ENCODE measurements around the gene CLDN25. TPM values are rescaled to one million over a fixed set of nuclear protein-coding genes. Genes with fewer than 3 reads are reported as not detected.

Gene CLDN25
- total and polyA plus RNA-seq, 2 experiments from 2014 or later, result not detected

- H4K20me1 ChIP-seq (replicated peaks; ENCODE audit: insufficient read depth), result no peaks in the 10 kb centered on the region; the same call in 1 of the 2 replicates
- H3K79me2 ChIP-seq (replicated peaks; ENCODE audit: insufficient read depth), result no peaks in the 10 kb centered on the region
- Mint-ChIP-seq H3K4me1 (no peaks in the 10 kb centered on the region), H3K27me3 (ENCODE audit: insufficient read depth, low read depth, poor library complexity) (no peaks in the 10 kb centered on the region), H3K36me3 (ENCODE audit: low read depth) (peaks cover 92% of the 10 kb centered on the region), H3K4me3 (no peak overlapping the region), H3K27ac (no peak overlapping the region), H3K9me3 (no peaks in the 10 kb centered on the region)
- no peak overlapping the region for H3K4me3 ChIP-seq
- no peak overlapping the region for H2AFZ ChIP-seq
- no peaks in the 10 kb centered on the region for H3K4me1 ChIP-seq (ENCODE audit: insufficient read depth)
- H3F3A ChIP-seq (replicated peaks; ENCODE audit: low read depth), result peaks cover 16% of the 10 kb centered on the region
- peaks cover 85% of the 10 kb centered on the region for H3K36me3 ChIP-seq (ENCODE audit: insufficient read depth)
- ATAC-seq (no peak), DNase-seq (ENCODE audit: low spot score) (no peak)
- H3K27ac ChIP-seq (ENCODE audit: low read depth), result no peak overlapping the region
- no peak overlapping the region for H3K4me2 ChIP-seq
- TF ChIP-seq STAT1 (IDR thresholded peaks at IDR 0.05; ENCODE audit: unreplicated experiment), result no peak
- TF ChIP-seq EZH2phosphoT487 (IDR thresholded peaks at IDR 0.05; ENCODE audit: unreplicated experiment), result peak; percentile 7
- no peaks in the 10 kb centered on the region for H3K9me2 ChIP-seq (ENCODE audit: insufficient read depth)
- no peaks in the 10 kb centered on the region for H3K27me3 ChIP-seq (ENCODE audit: insufficient read depth)
Measured at GRCh38 chr11:113802621-113803020, 23.0 kb downstream of the CLDN25 start.

GRCh38 chr11:113805640-113806039 is 26.0 kb downstream of the CLDN25 start:
- no peak overlapping the region for H2AFZ ChIP-seq
- DNase-seq (ENCODE audit: low spot score), result no peak
- peaks cover 8% of the 10 kb centered on the region for H3F3A ChIP-seq (replicated peaks; ENCODE audit: low read depth)
- peaks cover 81% of the 10 kb centered on the region for H3K36me3 ChIP-seq (ENCODE audit: insufficient read depth)
- H4K20me1 ChIP-seq (replicated peaks; ENCODE audit: insufficient read depth), result peaks cover 7% of the 10 kb centered on the region; the same call in 1 of the 2 replicates
- H3K4me1 Mint-ChIP-seq, result no peaks in the 10 kb centered on the region
- no peaks in the 10 kb centered on the region for H3K79me2 ChIP-seq (replicated peaks; ENCODE audit: insufficient read depth)
- H3K9me2 ChIP-seq (ENCODE audit: insufficient read depth), result no peaks in the 10 kb centered on the region
- no peak overlapping the region for H3K27ac ChIP-seq (ENCODE audit: low read depth)
- no peak overlapping the region for H3K4me3 ChIP-seq
- no peak overlapping the region for H3K4me3 Mint-ChIP-seq
- peaks cover 89% of the 10 kb centered on the region for H3K36me3 Mint-ChIP-seq (ENCODE audit: low read depth)
- no peak overlapping the region for H3K27ac Mint-ChIP-seq
- H3K4me2 ChIP-seq, result no peak overlapping the region
- ATAC-seq, result no peak
- H3K4me1 ChIP-seq (ENCODE audit: insufficient read depth), result no peaks in the 10 kb centered on the region
- H3K27me3 ChIP-seq (ENCODE audit: insufficient read depth), result no peaks in the 10 kb centered on the region
- H3K9me3 Mint-ChIP-seq, result no peaks in the 10 kb centered on the region
- peaks cover 2% of the 10 kb centered on the region for H3K27me3 Mint-ChIP-seq (ENCODE audit: insufficient read depth, low read depth, poor library complexity)
- TF ChIP-seq CREB1 (CRISPR knock-in tag; IDR thresholded peaks at IDR 0.05; ENCODE audit: low read depth), result no peak
- no peak for TF ChIP-seq NANOG (IDR thresholded peaks at IDR 0.05; ENCODE audit: borderline replicate concordance)
- no peak for TF ChIP-seq JUNB (IDR thresholded peaks at IDR 0.05; ENCODE audit: unreplicated experiment)
- no peak for TF ChIP-seq STAT1 (IDR thresholded peaks at IDR 0.05; ENCODE audit: unreplicated experiment)
- TF ChIP-seq, protein P1, sequence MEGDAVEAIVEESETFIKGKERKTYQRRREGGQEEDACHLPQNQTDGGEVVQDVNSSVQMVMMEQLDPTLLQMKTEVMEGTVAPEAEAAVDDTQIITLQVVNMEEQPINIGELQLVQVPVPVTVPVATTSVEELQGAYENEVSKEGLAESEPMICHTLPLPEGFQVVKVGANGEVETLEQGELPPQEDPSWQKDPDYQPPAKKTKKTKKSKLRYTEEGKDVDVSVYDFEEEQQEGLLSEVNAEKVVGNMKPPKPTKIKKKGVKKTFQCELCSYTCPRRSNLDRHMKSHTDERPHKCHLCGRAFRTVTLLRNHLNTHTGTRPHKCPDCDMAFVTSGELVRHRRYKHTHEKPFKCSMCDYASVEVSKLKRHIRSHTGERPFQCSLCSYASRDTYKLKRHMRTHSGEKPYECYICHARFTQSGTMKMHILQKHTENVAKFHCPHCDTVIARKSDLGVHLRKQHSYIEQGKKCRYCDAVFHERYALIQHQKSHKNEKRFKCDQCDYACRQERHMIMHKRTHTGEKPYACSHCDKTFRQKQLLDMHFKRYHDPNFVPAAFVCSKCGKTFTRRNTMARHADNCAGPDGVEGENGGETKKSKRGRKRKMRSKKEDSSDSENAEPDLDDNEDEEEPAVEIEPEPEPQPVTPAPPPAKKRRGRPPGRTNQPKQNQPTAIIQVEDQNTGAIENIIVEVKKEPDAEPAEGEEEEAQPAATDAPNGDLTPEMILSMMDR (conservative IDR thresholded peaks at IDR 0.05; ENCODE audit: low read depth in 2 of 2), result no peak
- no peak for TF ChIP-seq EZH2 (IDR thresholded peaks at IDR 0.05; ENCODE audit: low read depth, unreplicated experiment)
- TF ChIP-seq ZNF114 (CRISPR knock-in tag; IDR thresholded peaks at IDR 0.05), result no peak
- no peak for TF ChIP-seq ZNF462 (CRISPR knock-in tag; IDR thresholded peaks at IDR 0.05)
- no peak for TF ChIP-seq ZNF331 (CRISPR knock-in tag; IDR thresholded peaks at IDR 0.05; ENCODE audit: low read depth)
- TF ChIP-seq, protein P2, sequence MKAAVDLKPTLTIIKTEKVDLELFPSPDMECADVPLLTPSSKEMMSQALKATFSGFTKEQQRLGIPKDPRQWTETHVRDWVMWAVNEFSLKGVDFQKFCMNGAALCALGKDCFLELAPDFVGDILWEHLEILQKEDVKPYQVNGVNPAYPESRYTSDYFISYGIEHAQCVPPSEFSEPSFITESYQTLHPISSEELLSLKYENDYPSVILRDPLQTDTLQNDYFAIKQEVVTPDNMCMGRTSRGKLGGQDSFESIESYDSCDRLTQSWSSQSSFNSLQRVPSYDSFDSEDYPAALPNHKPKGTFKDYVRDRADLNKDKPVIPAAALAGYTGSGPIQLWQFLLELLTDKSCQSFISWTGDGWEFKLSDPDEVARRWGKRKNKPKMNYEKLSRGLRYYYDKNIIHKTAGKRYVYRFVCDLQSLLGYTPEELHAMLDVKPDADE (IDR thresholded peaks at IDR 0.05), result no peak

All from GM23338 (cell line).